ENCODE measurements around the gene CCNJL. TPM values are rescaled to one million over a fixed set of nuclear protein-coding genes. Genes with fewer than 3 reads are reported as not detected.

Gene CCNJL
- total and polyA plus RNA-seq, 2 of the 8 experiments (the other 6 are each of a cell fraction or from before 2014, with no cell fraction given) = 34.6 to 44.7 TPM

- Histone ChIP-seq H3K9me3 (ENCODE audit: insufficient read depth in 2 of 2, low read depth in 1 of 2, low read length in 1 of 2) (no peaks in the 10 kb centered on the region), H3K23me2 (ENCODE audit: low read depth, low read length) (no peaks in the 10 kb centered on the region), H3K23ac (ENCODE audit: insufficient read length) (no peak overlapping the region), H2BK20ac (ENCODE audit: low read length) (0 out of 2 replicates have a peak overlapping the region, but pooled peaks have one; percentile 16), H3K27me3 (replicated peaks in 1 of 4; ENCODE audit: control insufficient read depth in 3 of 4, extremely low read depth in 1 of 4, insufficient read depth in 3 of 4, low read length in 3 of 4) (no peaks in the 10 kb centered on the region), H3K18ac (ENCODE audit: extremely low read depth, low read length) (peak overlapping the region; percentile 79), H4K5ac (ENCODE audit: insufficient read length, low read depth, low read length) (peak overlapping the region; percentile 71), H3K14ac (ENCODE audit: insufficient read length) (no peak overlapping the region), H2BK120ac (replicated peaks; ENCODE audit: low read depth, low read length) (peak overlapping the region; percentile 70), H3K4ac (replicated peaks; ENCODE audit: insufficient read length, low read depth, low read length) (peak overlapping the region; percentile 15), H3K56ac (replicated peaks; ENCODE audit: insufficient read length, low read depth, low read length) (no peak overlapping the region), H2BK15ac (ENCODE audit: low read length) (no peak overlapping the region), H4K20me1 (replicated peaks in 1 of 2; ENCODE audit: control insufficient read depth in 1 of 2, insufficient read depth in 2 of 2, low read length in 2 of 2) (peaks cover 0 to under 1% of the 10 kb centered on the region in 2 experiments), H2BK12ac (ENCODE audit: low read depth, low read length) (0 out of 2 replicates have a peak overlapping the region, but pooled peaks have one; percentile 35), H4K91ac (replicated peaks; ENCODE audit: insufficient read length, low read length) (peak overlapping the region; percentile 2), H3K36me3 (ENCODE audit: control insufficient read depth in 2 of 4, insufficient read depth in 4 of 4, low read length in 3 of 4) (peaks cover 0 to 4% (median under 1%) of the 10 kb centered on the region in 4 experiments; a peak in 2 of 8 replicates), H2AFZ (ENCODE audit: low read length) (no peak overlapping the region), H4K8ac (ENCODE audit: extremely low read depth, insufficient read depth, low read length) (no peak overlapping the region), H3K4me1 (replicated peaks in 1 of 4; ENCODE audit: control insufficient read depth in 3 of 4, insufficient read depth in 4 of 4, low read length in 3 of 4) (peaks cover 11 to 37% (median 22%) of the 10 kb centered on the region in 4 experiments), H3K4me3 (ENCODE audit: extremely low read depth in 1 of 4, insufficient read depth in 2 of 4, low read depth in 3 of 4, low read length in 4 of 4) (peak overlapping the region in 1 of 4 experiments; percentile 36; a peak in 1 of 8 replicates), H2AK5ac (ENCODE audit: low read depth, low read length) (no peak overlapping the region), H3K79me1 (ENCODE audit: low read depth, low read length) (peaks cover 15% of the 10 kb centered on the region; the same call in 1 of the 2 replicates), H3K27ac (ENCODE audit: low read depth, low read length) (peak overlapping the region; percentile 86), H2BK5ac (ENCODE audit: low read depth, low read length) (peak overlapping the region; percentile 75; the same call in 1 of the 2 replicates), H3K9ac (replicated peaks in 1 of 4; ENCODE audit: extremely low read depth in 1 of 4, low read depth in 3 of 4, low read length in 3 of 4) (no peak overlapping the region), H3K4me2 (ENCODE audit: insufficient read depth in 1 of 2, low read depth in 2 of 2, low read length in 2 of 2) (peak overlapping the region; percentile 56 to 58), H3K79me2 (ENCODE audit: control insufficient read depth in 1 of 2, insufficient read depth in 2 of 2, low read length in 2 of 2) (peaks cover 5 to 71% of the 10 kb centered on the region in 2 experiments; a peak in 3 of 4 replicates)
- DNase-seq (ENCODE audit: low read depth in 1 of 2, low spot score in 2 of 2) (no peak), FAIRE-seq (no peak)
- peak; percentile 63 for TF ChIP-seq KDM1A (IDR thresholded peaks at IDR 0.05; ENCODE audit: borderline replicate concordance, low read length)
- TF ChIP-seq CEBPB (IDR thresholded peaks at IDR 0.05; ENCODE audit: low read depth, low read length) = no peak
- ChIA-PET CTCF (ENCODE audit: partially characterized antibody) (interaction anchor here (0.7 to 2.8 kb wide), 18 partner anchors 9 to 111 kb away, joined by 3 to 15 read pairs (median 5); partner anchors contain the start of gene CCNJL), POLR2A (ENCODE audit: partially characterized antibody) (interaction anchor here (0.8 to 4.3 kb wide), 16 partner anchors 12 to 204 kb away, joined by 3 to 25 read pairs (median 4); partner anchors contain the start of gene CCNJL)
- 66% methylated on average over 6 of the region's 6 CpGs; no CpG with 5 or more reads in 1 of the 2 experiments for WGBS, 2 experiments (ENCODE audit: extremely low coverage in 1 of 2, insufficient coverage in 1 of 2, insufficient read length in 1 of 2, insufficient replicate concordance in 2 of 2, low coverage in 1 of 2, low lambda C conversion rate in 2 of 2, missing lambda C conversion rate in 1 of 2)
Measured at GRCh38 chr5:160286947-160287346, 25.4 kb downstream of the CCNJL start.

Measured in H1 (cell line).